Measurements from ENCODE around the gene CAMK2G.

Gene CAMK2G

GRCh38 chr10:73889014-73889413 is 14.7 kb upstream of the CAMK2G start:
- Histone ChIP-seq H3K18ac (ENCODE audit: low read length) (peak overlapping the region; percentile 3), H2BK120ac (ENCODE audit: low read depth, low read length) (peak overlapping the region; percentile 63), H3K4me3 (ENCODE audit: low read length in 2 of 2) (no peak overlapping the region), H3K4ac (ENCODE audit: low read length) (no peak overlapping the region), H3K27ac (replicated peaks; ENCODE audit: low read length) (no peak overlapping the region), H2BK5ac (ENCODE audit: low read length) (peak overlapping the region; percentile 58), H3K14ac (ENCODE audit: low read length) (no peak overlapping the region), H2BK12ac (ENCODE audit: low read length) (no peak overlapping the region), H4K91ac (ENCODE audit: low read depth, low read length, poor library complexity) (peak overlapping the region; percentile 92), H3K9me3 (replicated peaks in 1 of 2; ENCODE audit: control insufficient read depth in 2 of 2, insufficient read depth in 1 of 2, low read depth in 1 of 2, low read length in 2 of 2) (no peaks in the 10 kb centered on the region), H2BK15ac (ENCODE audit: low read length) (peak overlapping the region; percentile 91), H4K8ac (ENCODE audit: low read depth, low read length) (no peak overlapping the region), H3K79me1 (ENCODE audit: low read depth, low read length) (no peaks in the 10 kb centered on the region), H3K9ac (ENCODE audit: low read depth, low read length, poor library complexity) (no peak overlapping the region), H3K4me2 (ENCODE audit: insufficient read depth, low read length, poor library complexity, severe bottlenecking) (no peak overlapping the region), H2AFZ (ENCODE audit: low read length) (peak overlapping the region; percentile 23), H2AK5ac (ENCODE audit: low read depth, low read length) (peak overlapping the region; percentile 92), H3K23ac (ENCODE audit: low read depth, low read length, poor library complexity) (no peak overlapping the region), H3K27me3 (ENCODE audit: control insufficient read depth in 3 of 3, insufficient read depth in 3 of 3, low read depth in 1 of 3, low read length in 3 of 3) (no peaks in the 10 kb centered on the region), H3K36me3 (replicated peaks in 1 of 2; ENCODE audit: control insufficient read depth in 2 of 2, insufficient read depth in 2 of 2, low read length in 2 of 2) (no peaks in the 10 kb centered on the region), H3K4me1 (ENCODE audit: control insufficient read depth in 2 of 2, insufficient read depth in 1 of 2, low read depth in 1 of 2, low read length in 2 of 2) (peaks cover 6 to 9% of the 10 kb centered on the region in 2 donors)
- no CpG with 5 or more reads among the region's 7 CpGs for WGBS, 2 donors (ENCODE audit: extremely low coverage in 2 of 2, insufficient read length in 2 of 2, insufficient replicate concordance in 1 of 2)
- no peak for DNase-seq (ENCODE audit: low spot score)

GRCh38 chr10:73888514-73888913 is 14.2 kb upstream of the CAMK2G start:
- no peak for DNase-seq (ENCODE audit: low spot score)
- H4K91ac ChIP-seq (ENCODE audit: low read depth, low read length, poor library complexity), result peak overlapping the region; percentile 92
- peak overlapping the region; percentile 92 for H2AK5ac ChIP-seq (ENCODE audit: low read depth, low read length)
- no CpG with 5 or more reads among the region's 5 CpGs for WGBS, 2 donors (ENCODE audit: extremely low coverage in 2 of 2, insufficient read length in 2 of 2, insufficient replicate concordance in 1 of 2)
- no peak overlapping the region for H3K27ac ChIP-seq (replicated peaks; ENCODE audit: low read length)
- peak overlapping the region; percentile 3 for H3K18ac ChIP-seq (ENCODE audit: low read length)
- H3K14ac ChIP-seq (ENCODE audit: low read length), result no peak overlapping the region
- H3K23ac ChIP-seq (ENCODE audit: low read depth, low read length, poor library complexity), result no peak overlapping the region
- peak overlapping the region; percentile 58 for H2BK5ac ChIP-seq (ENCODE audit: low read length)
- H2BK15ac ChIP-seq (ENCODE audit: low read length), result peak overlapping the region; percentile 91
- H3K4ac ChIP-seq (ENCODE audit: low read length), result no peak overlapping the region
- H3K4me3 ChIP-seq (ENCODE audit: low read length in 2 of 2), result no peak overlapping the region
- no peak overlapping the region for H4K8ac ChIP-seq (ENCODE audit: low read depth, low read length)
- H3K4me2 ChIP-seq (ENCODE audit: insufficient read depth, low read length, poor library complexity, severe bottlenecking), result no peak overlapping the region
- H2BK120ac ChIP-seq (ENCODE audit: low read depth, low read length), result peak overlapping the region; percentile 63
- H3K27me3 ChIP-seq (ENCODE audit: control insufficient read depth in 3 of 3, insufficient read depth in 3 of 3, low read depth in 1 of 3, low read length in 3 of 3), result no peaks in the 10 kb centered on the region
- peaks cover 6 to 9% of the 10 kb centered on the region in 2 donors for H3K4me1 ChIP-seq (ENCODE audit: control insufficient read depth in 2 of 2, insufficient read depth in 1 of 2, low read depth in 1 of 2, low read length in 2 of 2)
- no peaks in the 10 kb centered on the region for H3K36me3 ChIP-seq (replicated peaks in 1 of 2; ENCODE audit: control insufficient read depth in 2 of 2, insufficient read depth in 2 of 2, low read length in 2 of 2)
- H2AFZ ChIP-seq (ENCODE audit: low read length), result peak overlapping the region; percentile 23
- H3K79me1 ChIP-seq (ENCODE audit: low read depth, low read length), result no peaks in the 10 kb centered on the region
- H3K9ac ChIP-seq (ENCODE audit: low read depth, low read length, poor library complexity), result no peak overlapping the region
- H3K9me3 ChIP-seq (replicated peaks in 1 of 2; ENCODE audit: control insufficient read depth in 2 of 2, insufficient read depth in 1 of 2, low read depth in 1 of 2, low read length in 2 of 2), result no peaks in the 10 kb centered on the region
- H2BK12ac ChIP-seq (ENCODE audit: low read length), result no peak overlapping the region

DNA sequence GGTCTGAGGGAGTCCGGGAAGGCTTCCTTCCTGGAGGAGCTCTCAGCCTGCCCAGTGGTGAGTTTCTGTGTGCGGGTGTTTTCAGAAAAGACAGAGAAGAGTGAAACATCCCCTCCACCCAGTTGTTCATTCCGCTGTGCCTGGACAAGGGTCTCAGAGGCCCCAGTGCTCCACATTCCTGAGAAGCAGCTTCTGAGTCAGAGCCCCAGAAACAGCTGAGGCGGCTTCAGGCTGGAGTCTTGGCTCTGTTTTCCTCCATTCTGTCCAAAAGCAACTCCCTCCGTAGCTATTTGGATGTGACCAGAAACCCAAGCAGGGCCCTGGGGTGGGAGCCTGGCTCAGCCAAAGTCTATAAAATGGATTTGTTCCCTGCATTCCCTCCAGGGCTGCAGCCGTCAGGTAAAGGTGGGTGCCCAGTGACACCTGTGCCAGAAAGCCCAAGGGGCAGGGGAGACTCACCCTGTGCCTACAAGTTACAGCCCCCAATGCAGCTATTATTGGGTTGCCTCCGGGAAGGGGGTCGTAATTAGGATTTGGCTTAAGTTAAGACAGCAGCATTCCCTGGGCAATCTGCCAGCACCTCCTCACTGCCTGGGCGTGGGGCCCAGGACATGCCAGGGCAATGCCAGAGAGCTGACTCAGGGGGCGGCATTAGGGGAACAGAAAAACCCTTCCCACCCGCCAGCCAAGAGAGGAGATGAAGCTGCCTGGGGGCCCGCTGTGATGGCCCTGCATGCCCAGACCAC is 13.1 kb upstream of the CAMK2G start:
- Histone ChIP-seq H3K9me3 (replicated peaks in 1 of 2; ENCODE audit: control insufficient read depth in 2 of 2, insufficient read depth in 1 of 2, low read depth in 1 of 2, low read length in 2 of 2) (no peaks in the 10 kb centered on the region), H4K8ac (ENCODE audit: low read depth, low read length) (no peak overlapping the region), H3K23ac (ENCODE audit: low read depth, low read length, poor library complexity) (no peak overlapping the region), H3K27ac (replicated peaks; ENCODE audit: low read length) (no peak overlapping the region), H3K4me2 (ENCODE audit: insufficient read depth, low read length, poor library complexity, severe bottlenecking) (no peak overlapping the region), H2BK15ac (ENCODE audit: low read length) (no peak overlapping the region), H2AFZ (ENCODE audit: low read length) (peak overlapping the region; percentile 83), H3K14ac (ENCODE audit: low read length) (peak overlapping the region; percentile 65), H3K79me1 (ENCODE audit: low read depth, low read length) (no peaks in the 10 kb centered on the region), H3K27me3 (ENCODE audit: control insufficient read depth in 3 of 3, insufficient read depth in 3 of 3, low read depth in 1 of 3, low read length in 3 of 3) (no peaks in the 10 kb centered on the region), H2BK12ac (ENCODE audit: low read length) (peak overlapping the region; percentile 68), H4K91ac (ENCODE audit: low read depth, low read length, poor library complexity) (no peak overlapping the region), H2BK120ac (ENCODE audit: low read depth, low read length) (no peak overlapping the region), H3K36me3 (replicated peaks in 1 of 2; ENCODE audit: control insufficient read depth in 2 of 2, insufficient read depth in 2 of 2, low read length in 2 of 2) (no peaks in the 10 kb centered on the region), H3K4me3 (ENCODE audit: low read length in 2 of 2) (no peak overlapping the region), H3K18ac (ENCODE audit: low read length) (peak overlapping the region; percentile 69), H3K4me1 (ENCODE audit: control insufficient read depth in 2 of 2, insufficient read depth in 1 of 2, low read depth in 1 of 2, low read length in 2 of 2) (peaks cover 4 to 9% of the 10 kb centered on the region in 2 donors), H2BK5ac (ENCODE audit: low read length) (no peak overlapping the region), H3K9ac (ENCODE audit: low read depth, low read length, poor library complexity) (no peak overlapping the region), H3K4ac (ENCODE audit: low read length) (no peak overlapping the region), H2AK5ac (ENCODE audit: low read depth, low read length) (peak overlapping the region; percentile 60)
- no CpG with 5 or more reads among the region's 12 CpGs for WGBS, 2 donors (ENCODE audit: extremely low coverage in 2 of 2, insufficient read length in 2 of 2, insufficient replicate concordance in 1 of 2)
- DNase-seq (ENCODE audit: low spot score), result no peak

DNA sequence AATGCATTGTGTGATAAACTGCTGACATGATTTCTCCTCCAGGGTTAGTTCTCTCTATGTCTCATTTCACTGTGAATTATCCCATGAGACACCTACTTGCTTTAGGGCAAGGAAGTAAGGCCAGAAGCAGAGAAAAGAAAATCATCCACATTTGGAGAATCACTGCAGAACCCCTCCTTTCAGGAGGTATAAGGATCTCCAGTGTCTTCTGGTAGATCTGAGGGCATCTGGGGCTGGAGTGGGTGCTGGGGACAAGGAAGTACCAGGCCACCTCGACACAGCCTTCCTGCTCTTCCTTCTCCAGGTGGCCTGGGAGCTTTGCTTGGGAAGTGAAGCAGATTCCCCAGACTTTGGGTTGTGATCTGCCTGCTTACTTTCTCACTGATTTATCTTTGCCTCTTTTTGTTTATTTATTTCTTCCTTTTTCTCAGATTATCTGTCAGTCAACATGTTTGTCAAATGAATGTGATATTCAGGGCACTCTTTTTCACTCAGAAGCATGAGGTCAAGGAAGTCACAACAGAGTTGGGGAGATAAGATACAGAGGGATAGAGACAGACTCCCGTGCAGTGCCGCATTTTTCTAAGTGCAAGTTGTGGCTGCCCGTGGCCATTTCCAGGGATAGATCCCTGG is 12.4 kb upstream of the CAMK2G start:
- H3K9ac ChIP-seq (ENCODE audit: low read depth, low read length, poor library complexity), result no peak overlapping the region
- no CpG with 5 or more reads among the region's 4 CpGs for WGBS, 2 donors (ENCODE audit: extremely low coverage in 2 of 2, insufficient read length in 2 of 2, insufficient replicate concordance in 1 of 2)
- H3K27me3 ChIP-seq (ENCODE audit: control insufficient read depth in 3 of 3, insufficient read depth in 3 of 3, low read depth in 1 of 3, low read length in 3 of 3), result peaks cover 0 to 1% (median 0%) of the 10 kb centered on the region in 3 experiments
- H2AFZ ChIP-seq (ENCODE audit: low read length), result peak overlapping the region; percentile 83
- no peak overlapping the region for H2BK5ac ChIP-seq (ENCODE audit: low read length)
- no peaks in the 10 kb centered on the region for H3K9me3 ChIP-seq (replicated peaks in 1 of 2; ENCODE audit: control insufficient read depth in 2 of 2, insufficient read depth in 1 of 2, low read depth in 1 of 2, low read length in 2 of 2)
- no peaks in the 10 kb centered on the region for H3K79me1 ChIP-seq (ENCODE audit: low read depth, low read length)
- H2BK120ac ChIP-seq (ENCODE audit: low read depth, low read length), result no peak overlapping the region
- no peaks in the 10 kb centered on the region for H3K36me3 ChIP-seq (replicated peaks in 1 of 2; ENCODE audit: control insufficient read depth in 2 of 2, insufficient read depth in 2 of 2, low read length in 2 of 2)
- H2BK12ac ChIP-seq (ENCODE audit: low read length), result no peak overlapping the region
- H2AK5ac ChIP-seq (ENCODE audit: low read depth, low read length), result no peak overlapping the region
- no peak overlapping the region for H3K27ac ChIP-seq (replicated peaks; ENCODE audit: low read length)
- H3K18ac ChIP-seq (ENCODE audit: low read length), result no peak overlapping the region
- H2BK15ac ChIP-seq (ENCODE audit: low read length), result no peak overlapping the region
- no peak overlapping the region for H3K14ac ChIP-seq (ENCODE audit: low read length)
- no peak overlapping the region for H3K4ac ChIP-seq (ENCODE audit: low read length)
- no peak overlapping the region for H3K4me3 ChIP-seq (ENCODE audit: low read length in 2 of 2)
- no peak for DNase-seq (ENCODE audit: low spot score)
- no peak overlapping the region for H3K4me2 ChIP-seq (ENCODE audit: insufficient read depth, low read length, poor library complexity, severe bottlenecking)
- H3K23ac ChIP-seq (ENCODE audit: low read depth, low read length, poor library complexity), result no peak overlapping the region
- no peak overlapping the region for H4K91ac ChIP-seq (ENCODE audit: low read depth, low read length, poor library complexity)
- peaks cover 4 to 9% of the 10 kb centered on the region in 2 donors for H3K4me1 ChIP-seq (ENCODE audit: control insufficient read depth in 2 of 2, insufficient read depth in 1 of 2, low read depth in 1 of 2, low read length in 2 of 2)
- no peak overlapping the region for H4K8ac ChIP-seq (ENCODE audit: low read depth, low read length)

Measured in neuronal stem cell (in vitro differentiated cells).